Heart left ventricle (tissue), 13 donors: ENCODE measurements around the gene OPHN1.

Source experiments
- POLR2A ChIP-seq, 2 donors: fragments of 450-650 bp; IDR thresholded peaks; one replicate each; pipeline ENCODE4 v1.6.1; 2017; ENCODE audit warnings: antibody characterized with exemption in 2 of 2, mild to moderate bottlenecking in 2 of 2, moderate library complexity in 2 of 2
- TF ChIP-seq, protein P1 (sequence below), 12 donors: fragments of 200-600 bp; sonication (generic) in 4 of 12; IDR thresholded peaks; one replicate each; pipeline versions ENCODE4 v1.5.0 to v1.8.0; 2018 to 2022; ENCODE audit warnings: antibody characterized with exemption in 12 of 12, mild to moderate bottlenecking in 5 of 12
- donor health status: ischemic (EF 13 %, LVEDD 7.1; RV severe dilation, severe dysfunction).
- donor health status: DM: no; HTN: yes; CAD: no.
- donor health status: DM: no; HTN: no; CAD: no.
- donor health status: ischemic (EF 25% LVEDD 6.9; RV normal size, moderate dysfunction).
- donor health status: ischemic (EF 25% LVEDD 5.7; RV mildly dilated, moderate dysfunction).
- donor health status: ischemic (EF 35%, LVEDD 5.7; RV mildly dilated, moderate dysfunction).
- donor health status: nonischemic (EF 11% LVEDD 7.7; RV severe dilation, severe dysfunction).
- donor health status: DM: yes; HTN: yes; CAD: no.
- donor health status: PGD.
- donor health status: ischemic (EF 29% LVEDD 5.4; RV normal size, mild dysfunction).
- donor health status: nonischemic (EF 23%, LVEDD 6.1; RV moderate dilation, normal function).

GRCh38 chrX:68439341-68439740 lies 6.0 kb upstream of the OPHN1 start:
- TF ChIP-seq, protein P1, sequence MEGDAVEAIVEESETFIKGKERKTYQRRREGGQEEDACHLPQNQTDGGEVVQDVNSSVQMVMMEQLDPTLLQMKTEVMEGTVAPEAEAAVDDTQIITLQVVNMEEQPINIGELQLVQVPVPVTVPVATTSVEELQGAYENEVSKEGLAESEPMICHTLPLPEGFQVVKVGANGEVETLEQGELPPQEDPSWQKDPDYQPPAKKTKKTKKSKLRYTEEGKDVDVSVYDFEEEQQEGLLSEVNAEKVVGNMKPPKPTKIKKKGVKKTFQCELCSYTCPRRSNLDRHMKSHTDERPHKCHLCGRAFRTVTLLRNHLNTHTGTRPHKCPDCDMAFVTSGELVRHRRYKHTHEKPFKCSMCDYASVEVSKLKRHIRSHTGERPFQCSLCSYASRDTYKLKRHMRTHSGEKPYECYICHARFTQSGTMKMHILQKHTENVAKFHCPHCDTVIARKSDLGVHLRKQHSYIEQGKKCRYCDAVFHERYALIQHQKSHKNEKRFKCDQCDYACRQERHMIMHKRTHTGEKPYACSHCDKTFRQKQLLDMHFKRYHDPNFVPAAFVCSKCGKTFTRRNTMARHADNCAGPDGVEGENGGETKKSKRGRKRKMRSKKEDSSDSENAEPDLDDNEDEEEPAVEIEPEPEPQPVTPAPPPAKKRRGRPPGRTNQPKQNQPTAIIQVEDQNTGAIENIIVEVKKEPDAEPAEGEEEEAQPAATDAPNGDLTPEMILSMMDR (IDR thresholded peaks at IDR 0.05): no peak
- no peak for TF ChIP-seq POLR2A (IDR thresholded peaks at IDR 0.05)
